Hepatocyte (in vitro differentiated cells): Measurements from ENCODE around the gene STK4.

Source experiments
- EZH2 ChIP-seq: fragments of 200-600 bp; sonication (generic); IDR thresholded peaks from 2 replicates; pipeline ENCODE4 v1.6.1; 2016; ENCODE audit warnings: antibody characterized with exemption, mild to moderate bottlenecking, borderline replicate concordance
- TF ChIP-seq, protein P1 (sequence below): fragments of 200-600 bp; sonication (generic); IDR thresholded peaks from 2 replicates; pipeline ENCODE4 v1.5.1; 2016; ENCODE audit warnings: antibody characterized with exemption, mild to moderate bottlenecking; ENCODE audit not compliant: poor library complexity

DNA sequence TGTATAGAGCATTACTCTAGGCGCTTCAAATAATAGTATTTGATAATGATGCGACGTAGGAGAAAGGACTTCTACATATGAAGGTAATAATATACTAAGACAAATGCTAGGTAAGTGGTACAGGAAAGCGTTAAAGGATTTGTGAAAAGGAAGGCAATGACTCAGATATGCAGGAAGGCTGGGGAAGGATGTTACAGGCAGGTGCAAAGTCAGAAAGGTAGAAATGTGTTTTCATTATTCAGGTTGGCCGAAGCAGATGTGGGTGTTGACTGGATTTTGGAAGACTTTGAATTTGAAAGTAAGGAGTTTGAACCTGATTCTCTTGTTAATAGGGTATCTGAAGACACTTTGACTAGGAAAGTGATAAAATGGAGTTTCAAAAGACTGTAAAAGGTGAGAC, 51.0 kb downstream of the STK4 start:
- TF ChIP-seq, protein P1, sequence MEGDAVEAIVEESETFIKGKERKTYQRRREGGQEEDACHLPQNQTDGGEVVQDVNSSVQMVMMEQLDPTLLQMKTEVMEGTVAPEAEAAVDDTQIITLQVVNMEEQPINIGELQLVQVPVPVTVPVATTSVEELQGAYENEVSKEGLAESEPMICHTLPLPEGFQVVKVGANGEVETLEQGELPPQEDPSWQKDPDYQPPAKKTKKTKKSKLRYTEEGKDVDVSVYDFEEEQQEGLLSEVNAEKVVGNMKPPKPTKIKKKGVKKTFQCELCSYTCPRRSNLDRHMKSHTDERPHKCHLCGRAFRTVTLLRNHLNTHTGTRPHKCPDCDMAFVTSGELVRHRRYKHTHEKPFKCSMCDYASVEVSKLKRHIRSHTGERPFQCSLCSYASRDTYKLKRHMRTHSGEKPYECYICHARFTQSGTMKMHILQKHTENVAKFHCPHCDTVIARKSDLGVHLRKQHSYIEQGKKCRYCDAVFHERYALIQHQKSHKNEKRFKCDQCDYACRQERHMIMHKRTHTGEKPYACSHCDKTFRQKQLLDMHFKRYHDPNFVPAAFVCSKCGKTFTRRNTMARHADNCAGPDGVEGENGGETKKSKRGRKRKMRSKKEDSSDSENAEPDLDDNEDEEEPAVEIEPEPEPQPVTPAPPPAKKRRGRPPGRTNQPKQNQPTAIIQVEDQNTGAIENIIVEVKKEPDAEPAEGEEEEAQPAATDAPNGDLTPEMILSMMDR, result no peak
- no peak for TF ChIP-seq EZH2
